HUES6 (cell line): ENCODE data around the gene KRTAP5-8.
"Not testable (repeated sequence)": the region's sequence is repeated elsewhere in the genome, so short reads cannot be mapped to it uniquely, and the experiment has no call there.

Source experiments
- H3K27ac ChIP-seq: 2 replicates; pipeline ENCODE4 v1.7.0; 2013; ENCODE audit warnings: low read depth, mild to moderate bottlenecking, low read length, inconsistent platforms
- H3K27me3 ChIP-seq: 2 replicates; pipeline ENCODE4 v1.6.1; 2013; ENCODE audit warnings: low read length; ENCODE audit not compliant: control insufficient read depth, insufficient read depth
- H3K36me3 ChIP-seq: 2 replicates; pipeline ENCODE4 v1.6.1; 2013; ENCODE audit warnings: low read length; ENCODE audit not compliant: control insufficient read depth, insufficient read depth
- H3K4me1 ChIP-seq: 2 replicates; pipeline ENCODE4 v1.6.1; 2013; ENCODE audit warnings: low read length; ENCODE audit not compliant: control insufficient read depth, insufficient read depth
- H3K4me3 ChIP-seq: 2 replicates; pipeline ENCODE4 v1.5.1; 2013; ENCODE audit warnings: low read depth, low read length
- H3K9ac ChIP-seq: one replicate; pipeline ENCODE4 v1.6.1; 2013; ENCODE audit warnings: mild to moderate bottlenecking, low read length
- H3K9me3 ChIP-seq: 2 replicates; pipeline ENCODE4 v1.6.1; 2013; ENCODE audit warnings: low read depth, low read length; ENCODE audit not compliant: control insufficient read depth, insufficient read depth

Gene KRTAP5-8

DNA sequence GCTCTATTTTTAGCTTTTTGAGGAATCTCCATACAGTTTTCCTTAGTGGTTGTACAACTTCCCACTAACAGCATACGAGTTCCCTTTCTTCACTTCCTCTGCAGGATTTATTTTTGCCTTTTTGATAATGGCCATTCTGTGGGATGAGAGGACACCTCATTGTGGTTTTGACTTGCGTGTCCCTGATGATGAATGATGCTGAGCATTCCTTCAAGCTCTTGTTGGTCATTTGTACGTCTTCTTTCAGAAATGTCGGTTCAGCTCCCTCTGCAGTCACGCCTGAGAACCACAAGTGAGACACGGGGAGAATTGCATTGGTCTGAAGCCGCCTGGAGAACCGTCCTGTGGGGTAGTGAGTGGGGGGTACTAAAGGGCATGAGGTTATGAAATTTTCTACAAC, 25.6 kb downstream of the KRTAP5-8 start:
- H3K9me3 ChIP-seq, result peaks cover 11% of the 10 kb centered on the region; the same call in 1 of the 2 replicates
- no peaks in the 10 kb centered on the region for H3K27me3 ChIP-seq
- H3K9ac ChIP-seq, result no peak overlapping the region

GRCh38 chr11:71564430-71564829, 26.6 kb downstream of the KRTAP5-8 start:
- no peak overlapping the region for H3K27ac ChIP-seq
- H3K9ac ChIP-seq, result no peak overlapping the region
- no peaks in the 10 kb centered on the region for H3K36me3 ChIP-seq
- H3K4me1 ChIP-seq, result peaks cover 21% of the 10 kb centered on the region
- peaks cover 11% of the 10 kb centered on the region; the same call in 1 of the 2 replicates for H3K9me3 ChIP-seq
- no peak overlapping the region for H3K4me3 ChIP-seq
- H3K27me3 ChIP-seq, result no peaks in the 10 kb centered on the region

More for the DNA sequence above, 25.6 kb downstream of the KRTAP5-8 start:
- Histone ChIP-seq H3K27ac (no peak overlapping the region), H3K4me3 (no peak overlapping the region), H3K36me3 (no peaks in the 10 kb centered on the region), H3K4me1 (peaks cover 14% of the 10 kb centered on the region)

DNA sequence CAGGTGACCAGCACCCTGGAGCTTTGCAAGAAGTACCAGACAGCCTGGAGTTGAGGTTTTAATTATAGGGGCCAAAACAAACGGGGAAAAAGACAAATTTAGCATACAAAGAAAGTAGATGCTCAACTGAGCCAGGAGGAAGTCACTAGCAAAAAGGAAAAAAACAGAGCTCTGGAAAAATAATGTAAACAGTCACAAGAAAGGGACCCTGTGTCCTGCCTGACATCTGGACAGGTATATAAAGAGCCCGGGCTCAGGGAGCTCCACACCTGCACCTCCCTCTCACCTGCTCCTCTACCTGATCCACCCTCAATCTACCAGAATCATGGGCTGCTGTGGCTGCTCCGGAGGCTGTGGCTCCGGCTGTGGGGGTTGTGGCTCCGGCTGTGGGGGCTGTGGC, 27.4 kb downstream of the KRTAP5-8 start, which contains the start of gene KRTAP5-10:
Gene KRTAP5-10 (plus strand): TSS at position 301 of the 400 bp plus-strand sequence. CDS start 25 bp downstream, at position 326.
- Histone ChIP-seq H3K27me3 (no peaks in the 10 kb centered on the region), H3K4me1 (peaks cover 21% of the 10 kb centered on the region), H3K4me3 (no peak within 1 kb of the TSS), H3K36me3 (no peaks in the 10 kb centered on the region), H3K9me3 (peaks cover 11% of the 10 kb centered on the region; the same call in 1 of the 2 replicates), H3K27ac (no peak within 1 kb of the TSS), H3K9ac (no peak within 1 kb of the TSS)

DNA sequence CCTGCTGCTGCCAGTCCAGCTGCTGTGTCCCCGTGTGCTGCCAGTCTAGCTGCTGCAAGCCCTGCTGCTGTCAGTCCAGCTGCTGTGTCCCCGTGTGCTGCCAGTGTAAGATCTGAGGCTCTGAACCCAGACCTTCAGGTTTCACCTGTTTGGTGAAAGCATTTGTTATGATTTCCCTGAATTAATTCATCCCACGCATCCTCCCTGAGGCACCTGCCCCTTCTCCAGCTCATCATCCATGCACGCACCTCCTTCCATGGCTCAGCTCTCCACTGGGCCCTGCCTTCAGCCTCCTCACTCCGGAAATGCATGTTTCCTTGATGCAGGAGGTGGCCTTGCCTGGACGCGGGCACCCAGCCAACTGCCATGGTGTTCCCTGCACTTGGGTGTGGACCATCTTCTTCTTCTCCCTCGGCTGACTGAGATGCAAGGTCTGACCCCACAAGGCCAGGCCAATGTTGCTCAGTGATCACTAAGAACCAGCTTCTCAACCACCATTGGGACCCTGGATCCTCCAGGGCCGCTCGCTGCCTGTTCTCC, 28.3 kb downstream of the KRTAP5-8 start:
- Histone ChIP-seq H3K27me3 (no peaks in the 10 kb centered on the region), H3K9me3 (peaks cover 7% of the 10 kb centered on the region; the same call in 1 of the 2 replicates), H3K4me1 (peaks cover 21% of the 10 kb centered on the region), H3K9ac (no peak overlapping the region), H3K4me3 (no peak overlapping the region), H3K27ac (no peak overlapping the region), H3K36me3 (no peaks in the 10 kb centered on the region)

- peaks cover 21% of the 10 kb centered on the region for H3K4me1 ChIP-seq
- H3K27me3 ChIP-seq, H3K4me3 ChIP-seq, H3K36me3 ChIP-seq, H3K9ac ChIP-seq, H3K9me3 ChIP-seq, H3K27ac ChIP-seq: not testable (repeated sequence)
Observed at GRCh38 chr11:71566626-71567599, 29.1 kb downstream of the KRTAP5-8 start.

DNA sequence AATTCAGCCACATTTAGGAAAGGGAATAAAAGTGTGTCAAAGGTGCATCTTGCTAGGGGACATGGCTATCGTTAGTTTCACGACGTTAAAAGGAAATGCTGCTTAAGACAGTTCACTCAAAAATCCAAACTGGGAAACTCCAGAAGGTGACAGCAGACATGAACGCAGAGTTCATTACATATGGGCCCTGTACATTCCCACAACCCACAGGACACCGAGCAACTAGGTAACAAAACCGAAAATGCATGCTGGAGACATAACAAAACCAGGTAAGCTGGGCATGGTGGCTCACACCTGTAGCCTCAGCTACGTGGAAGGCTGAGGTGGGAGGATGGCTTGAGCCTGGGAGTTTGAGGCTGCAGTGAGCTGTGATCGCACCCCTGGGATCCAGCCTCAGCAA, 29.8 kb downstream of the KRTAP5-8 start:
- H3K27ac ChIP-seq, H3K4me3 ChIP-seq, H3K9me3 ChIP-seq, H3K9ac ChIP-seq, H3K27me3 ChIP-seq, H3K36me3 ChIP-seq: not testable (repeated sequence)
- H3K4me1 ChIP-seq, result peaks cover 21% of the 10 kb centered on the region

- H3K9me3 ChIP-seq, result no peaks in the 10 kb centered on the region
- peaks cover 21% of the 10 kb centered on the region for H3K4me1 ChIP-seq
Observed at GRCh38 chr11:71568704-71569349, 31.0 kb downstream of the KRTAP5-8 start.

DNA sequence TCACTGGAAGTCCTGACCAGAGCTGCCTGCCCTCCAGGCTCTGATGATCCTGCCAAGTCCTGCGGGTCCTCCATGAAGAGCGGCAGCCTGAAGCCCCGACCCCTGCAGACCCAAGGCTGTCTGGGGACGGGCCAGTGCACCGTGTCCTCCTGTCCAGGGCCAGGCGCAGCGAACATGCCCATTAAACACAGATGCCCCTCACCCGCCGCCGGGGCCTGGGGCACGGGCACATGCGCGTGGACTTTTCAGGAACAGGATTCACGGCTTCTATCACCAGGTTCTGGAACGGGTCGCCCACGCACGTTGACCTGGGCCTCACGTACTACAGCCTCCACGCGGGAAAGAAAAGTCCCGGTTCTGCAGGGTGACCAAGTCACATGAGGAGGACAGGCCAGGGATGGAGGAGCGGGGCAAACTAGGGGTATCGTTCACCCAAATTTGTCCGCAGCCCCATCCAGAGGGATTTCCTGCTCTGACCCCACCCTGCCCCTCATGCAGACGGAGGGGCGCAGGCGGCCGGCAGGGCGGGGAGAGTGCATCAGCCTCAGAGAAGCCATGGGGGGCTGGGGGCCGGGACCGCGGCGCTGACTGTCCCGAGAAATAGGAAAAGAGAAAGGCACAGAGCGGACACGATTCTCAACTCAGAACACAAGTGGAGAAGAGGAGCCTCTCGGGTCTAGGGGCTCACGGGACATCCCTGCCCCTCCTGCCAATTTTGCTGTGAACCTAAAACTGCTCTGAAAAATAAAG, 33.5 kb downstream of the KRTAP5-8 start:
- H3K27ac ChIP-seq, H3K4me3 ChIP-seq, H3K9ac ChIP-seq, H3K36me3 ChIP-seq, H3K9me3 ChIP-seq, H3K27me3 ChIP-seq: not testable (repeated sequence)
- peaks cover 19% of the 10 kb centered on the region for H3K4me1 ChIP-seq

More at GRCh38 chr11:71568704-71569349, 31.0 kb downstream of the KRTAP5-8 start:
- Histone ChIP-seq H3K4me3 (no peak overlapping the region), H3K27ac (no peak overlapping the region), H3K36me3 (no peaks in the 10 kb centered on the region), H3K27me3 (no peaks in the 10 kb centered on the region), H3K9ac (no peak overlapping the region)

- Histone ChIP-seq H3K9ac (no peak overlapping the region), H3K4me3 (no peak overlapping the region), H3K27ac (no peak overlapping the region), H3K9me3 (no peaks in the 10 kb centered on the region), H3K36me3 (no peaks in the 10 kb centered on the region), H3K4me1 (peaks cover 7% of the 10 kb centered on the region; the same call in 1 of the 2 replicates), H3K27me3 (no peaks in the 10 kb centered on the region)
Observed at GRCh38 chr11:71572811-71573210, 35.0 kb downstream of the KRTAP5-8 start.

DNA sequence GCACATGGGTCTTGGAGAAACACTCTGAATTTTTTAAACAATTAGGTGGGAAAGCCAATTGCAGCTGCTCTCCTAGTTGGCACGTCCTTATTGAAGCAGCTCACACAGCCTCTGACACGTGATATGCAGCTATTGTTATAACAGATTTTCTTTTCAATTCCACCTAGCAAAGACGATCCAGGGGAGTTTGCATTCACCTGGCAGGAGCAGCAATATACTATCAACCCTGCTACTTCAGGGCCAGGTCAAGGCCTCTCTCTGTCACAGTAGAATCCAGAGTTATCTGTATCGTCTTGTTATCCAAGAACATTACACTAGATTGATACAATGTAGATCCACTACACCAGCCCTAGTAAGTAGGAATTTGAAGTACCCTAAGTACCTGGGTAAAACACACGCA, 36.6 kb downstream of the KRTAP5-8 start:
- H3K4me1 ChIP-seq, result no peaks in the 10 kb centered on the region
- no peaks in the 10 kb centered on the region for H3K36me3 ChIP-seq
- H3K27ac ChIP-seq, result no peak overlapping the region
- H3K9ac ChIP-seq, result no peak overlapping the region
- no peaks in the 10 kb centered on the region for H3K27me3 ChIP-seq
- no peaks in the 10 kb centered on the region for H3K9me3 ChIP-seq
- H3K4me3 ChIP-seq, result no peak overlapping the region
